Ascending aorta (tissue), 2 donors: Measurements from ENCODE around the gene TECR. TPM values are rescaled to one million over a fixed set of nuclear protein-coding genes. Genes with fewer than 3 reads are reported as not detected.
"Not testable (repeated sequence)": the region's sequence is repeated elsewhere in the genome, so short reads cannot be mapped to it uniquely, and the experiment has no call there.

Experiments used
- DNase-seq, 2 donors: peaks; one replicate each; pipeline ENCODE4 v3.0.0-alpha.2; 2019; ENCODE audit warnings: low spot score in 2 of 2
- H3K27ac ChIP-seq, 2 donors: fragments of 200-600 bp; sonication (generic); one replicate each; pipeline ENCODE4 v1.5.1; 2016 to 2017; ENCODE audit warnings: mild to moderate bottlenecking in 1 of 2
- H3K27me3 ChIP-seq: fragments of 200-600 bp; sonication (generic); one replicate; pipeline ENCODE4 v1.5.1; 2017
- H3K36me3 ChIP-seq, 2 donors: fragments of 200-600 bp; sonication (generic); one replicate each; pipeline ENCODE4 v1.5.1; 2016
- H3K4me1 ChIP-seq, 2 donors: fragments of 200-600 bp; sonication (generic); one replicate each; pipeline ENCODE4 v1.5.1; 2016 to 2017; ENCODE audit warnings: mild to moderate bottlenecking in 1 of 2
- H3K4me3 ChIP-seq, 2 donors: fragments of 200-600 bp; sonication (generic); one replicate each; pipeline ENCODE4 v1.5.1; 2016 to 2017; ENCODE audit warnings: mild to moderate bottlenecking in 1 of 2
- H3K9me3 ChIP-seq, 2 donors: fragments of 200-600 bp; sonication (generic); one replicate each; pipeline ENCODE4 v1.5.1; 2016
- CTCF ChIP-seq, 3 experiments: fragments of 200-600 bp in 2 of 3; fragments of 450-650 bp in 1 of 3; sonication (generic) in 2 of 3; IDR thresholded peaks; one replicate each; pipeline ENCODE4 v1.5.1; 2016 to 2019; ENCODE audit warnings: antibody characterized with exemption in 3 of 3, mild to moderate bottlenecking in 1 of 3, moderate library complexity in 1 of 3
- intact Hi-C: fragments of 100-400 bp; cut with DNase I; formaldehyde crosslinking; loops from one replicate; pipeline ENCODE4 v1.15.1; 2023
- total RNA-seq: library from RNA; depleted of rRNA; stranded (reverse); fragments of >200 nt; gene quantifications from one replicate; pipeline ENCODE4 v1.1.0, GENCODE V29; 2016

Gene TECR
- total RNA-seq, 1 donor from 2014 or later, result 88.7 TPM

GRCh38 chr19:14544977-14545715, 15.8 kb downstream of the TECR start:
- no peak for DNase-seq
- Histone ChIP-seq H3K4me3 (no peak overlapping the region), H3K36me3 (peaks cover 0 to 5% of the 10 kb centered on the region in 2 donors), H3K27ac (no peak overlapping the region), H3K27me3 (no peaks in the 10 kb centered on the region), H3K9me3 (no peaks in the 10 kb centered on the region), H3K4me1 (no peaks in the 10 kb centered on the region)
- no peak for TF ChIP-seq CTCF (IDR thresholded peaks at IDR 0.05)
- intact Hi-C loops, result no loop called here

GRCh38 chr19:14545716-14546082, 16.3 kb downstream of the TECR start:
- intact Hi-C loops, result no loop called here
- no peak for DNase-seq
- H3K27ac ChIP-seq, result no peak overlapping the region

GRCh38 chr19:14550201-14550754, 20.9 kb downstream of the TECR start:
- Histone ChIP-seq H3K36me3 (peaks cover 0 to 5% of the 10 kb centered on the region in 2 donors), H3K4me1 (no peaks in the 10 kb centered on the region), H3K9me3 (no peaks in the 10 kb centered on the region), H3K27ac (no peak overlapping the region), H3K27me3 (no peaks in the 10 kb centered on the region), H3K4me3 (no peak overlapping the region)
- intact Hi-C loops, result no loop called here
- DNase-seq, result no peak
- no peak for TF ChIP-seq CTCF (IDR thresholded peaks at IDR 0.05)

More at GRCh38 chr19:14545716-14546082, 16.3 kb downstream of the TECR start:
- no peak for TF ChIP-seq CTCF (IDR thresholded peaks at IDR 0.05)
- Histone ChIP-seq H3K4me3 (no peak overlapping the region), H3K9me3 (no peaks in the 10 kb centered on the region), H3K27me3 (no peaks in the 10 kb centered on the region), H3K4me1 (no peaks in the 10 kb centered on the region), H3K36me3 (peaks cover 0 to 5% of the 10 kb centered on the region in 2 donors)

- DNase-seq, intact Hi-C loops, H3K27me3 ChIP-seq, H3K9me3 ChIP-seq, H3K4me1 ChIP-seq, H3K36me3 ChIP-seq, H3K27ac ChIP-seq, H3K4me3 ChIP-seq: not testable (repeated sequence)
These were observed 22.0 kb downstream of the TECR start for GRCh38 chr19:14551134-14552005.

- H3K4me3 ChIP-seq, DNase-seq, H3K27ac ChIP-seq, H3K9me3 ChIP-seq, H3K4me1 ChIP-seq, H3K36me3 ChIP-seq, intact Hi-C loops, H3K27me3 ChIP-seq: not testable (repeated sequence)
These were observed 22.6 kb downstream of the TECR start for GRCh38 chr19:14552006-14552360.

- TF ChIP-seq CTCF (IDR thresholded peaks at IDR 0.05), result no peak
These were observed 23.9 kb downstream of the TECR start for GRCh38 chr19:14553042-14553938.

More at GRCh38 chr19:14553042-14553938, 23.9 kb downstream of the TECR start:
- no peak overlapping the region for H3K27ac ChIP-seq
- DNase-seq, result no peak
- intact Hi-C loops, result no loop called here
- H3K4me1 ChIP-seq, result peaks cover 0 to 8% of the 10 kb centered on the region in 2 donors
- no peak overlapping the region for H3K4me3 ChIP-seq
- no peaks in the 10 kb centered on the region for H3K9me3 ChIP-seq
- H3K36me3 ChIP-seq, result peaks cover 0 to 5% of the 10 kb centered on the region in 2 donors
- H3K27me3 ChIP-seq, result no peaks in the 10 kb centered on the region
